T follicular helper cell (primary cell): ENCODE measurements around the gene ZDHHC1.
"Not testable (repeated sequence)": the region's sequence is repeated elsewhere in the genome, so short reads cannot be mapped to it uniquely, and the experiment has no call there.

Source experiments
- DNase-seq: peaks from one replicate; pipeline ENCODE4 v3.0.0-alpha.2; 2020; ENCODE audit warnings: low read depth

Gene ZDHHC1

DNA sequence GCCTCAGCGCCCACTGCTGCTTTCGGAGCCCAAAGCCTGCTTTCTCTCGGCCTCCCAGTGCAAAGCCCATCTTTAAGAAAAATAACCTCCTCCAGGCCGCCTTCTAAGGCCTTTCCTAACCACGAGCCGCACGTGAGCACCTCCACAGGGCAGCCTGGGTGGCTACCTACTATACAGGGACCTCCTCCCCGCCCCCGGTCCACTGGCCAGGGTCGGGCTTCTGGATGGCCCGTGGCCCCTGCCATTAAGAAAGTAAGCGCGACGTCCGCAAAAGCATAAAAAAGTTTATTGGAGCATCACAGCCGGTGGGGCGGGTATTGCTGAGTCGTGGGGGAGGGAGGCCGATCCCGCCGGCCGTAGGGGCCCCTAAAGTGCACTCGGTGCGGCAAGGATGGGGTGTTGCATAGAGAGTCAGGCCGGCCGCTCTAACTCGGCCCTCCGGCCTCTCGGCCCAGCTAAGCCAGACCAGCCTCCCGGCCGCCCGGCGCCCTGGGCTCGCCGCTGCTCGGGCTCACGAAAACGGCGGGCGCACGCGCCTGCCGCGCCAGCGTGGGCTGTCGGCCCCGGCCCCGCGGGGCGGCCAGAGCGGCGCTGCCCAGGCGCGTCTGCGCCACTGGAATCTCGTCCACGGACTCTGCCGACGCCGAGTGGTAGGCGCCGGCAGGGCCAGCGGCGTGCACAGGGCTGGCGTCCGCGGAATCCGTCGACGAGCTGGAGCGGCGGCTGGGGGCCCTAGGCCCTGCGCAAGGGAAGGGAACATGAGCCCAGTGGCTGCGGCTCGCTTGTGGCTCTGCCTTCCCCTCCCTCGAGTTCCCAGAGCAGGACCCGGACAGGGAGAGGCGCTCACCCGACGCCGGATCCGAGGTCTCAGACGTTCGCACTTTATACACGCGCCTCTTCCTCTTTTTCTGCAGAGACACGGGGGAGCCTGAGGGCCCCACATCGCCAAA, 21.8 kb downstream of the ZDHHC1 start:
- no peak for DNase-seq

DNA sequence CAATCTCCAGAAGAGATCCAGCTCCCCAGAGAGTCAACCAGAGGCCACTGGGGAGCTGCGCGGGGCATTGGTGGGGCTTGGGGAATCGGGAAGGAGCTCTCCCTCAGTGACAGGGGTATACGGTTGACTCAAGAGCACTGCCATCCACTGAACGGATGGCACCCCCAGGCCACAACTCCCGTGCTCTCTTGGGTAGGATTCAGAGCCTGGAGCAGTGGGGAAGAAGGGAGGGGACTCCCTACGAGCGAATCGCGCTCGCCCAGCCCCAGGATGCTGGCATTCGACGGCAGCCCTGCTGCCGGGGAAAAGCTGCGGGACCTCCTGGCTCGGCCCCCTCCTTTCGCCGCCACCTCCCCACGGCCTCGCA, 22.5 kb downstream of the ZDHHC1 start:
- DNase-seq, result no peak

DNA sequence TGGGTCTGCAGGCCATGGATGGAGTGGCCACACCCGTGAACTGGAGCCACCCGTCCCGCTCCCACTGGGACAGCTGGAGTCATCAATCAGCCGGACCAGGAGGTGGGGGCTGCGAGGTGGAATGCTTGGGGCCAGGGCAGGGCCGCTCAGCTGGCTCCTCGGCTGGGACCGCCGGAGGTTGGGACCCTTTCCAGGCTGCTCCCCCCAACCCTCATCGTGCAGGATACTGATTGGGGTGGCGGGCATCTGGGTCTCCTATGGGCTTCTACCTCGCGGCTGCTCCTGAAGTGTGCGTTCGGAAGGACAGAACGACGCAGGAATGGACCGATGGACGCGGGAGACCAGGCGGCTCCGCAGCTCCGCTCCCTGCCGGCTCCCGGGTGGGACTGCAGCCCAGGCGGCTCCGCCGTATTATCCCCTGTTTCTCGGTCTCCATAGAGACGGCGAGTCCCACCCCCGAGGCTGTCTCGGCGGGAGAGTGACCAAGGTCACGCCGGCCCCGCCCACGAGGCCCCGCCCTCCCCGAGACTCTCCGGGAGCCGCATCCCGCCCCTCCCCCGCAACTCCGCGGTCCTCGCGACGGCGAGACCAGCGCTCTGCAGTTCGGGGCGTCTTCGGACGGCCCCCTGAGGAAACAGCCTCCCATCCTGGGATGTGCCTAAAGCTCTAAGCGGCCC, 23.0 kb downstream of the ZDHHC1 start, which contains the start of gene TPPP3:
Gene TPPP3, minus strand, starts transcription at position 388 of the 677 bp plus-strand sequence. CDS start 2,387 bp downstream, outside the sequence.
- no peak for DNase-seq

GRCh38 chr16:67392301-67393059, 23.8 kb downstream of the ZDHHC1 start:
- no peak for DNase-seq

DNA sequence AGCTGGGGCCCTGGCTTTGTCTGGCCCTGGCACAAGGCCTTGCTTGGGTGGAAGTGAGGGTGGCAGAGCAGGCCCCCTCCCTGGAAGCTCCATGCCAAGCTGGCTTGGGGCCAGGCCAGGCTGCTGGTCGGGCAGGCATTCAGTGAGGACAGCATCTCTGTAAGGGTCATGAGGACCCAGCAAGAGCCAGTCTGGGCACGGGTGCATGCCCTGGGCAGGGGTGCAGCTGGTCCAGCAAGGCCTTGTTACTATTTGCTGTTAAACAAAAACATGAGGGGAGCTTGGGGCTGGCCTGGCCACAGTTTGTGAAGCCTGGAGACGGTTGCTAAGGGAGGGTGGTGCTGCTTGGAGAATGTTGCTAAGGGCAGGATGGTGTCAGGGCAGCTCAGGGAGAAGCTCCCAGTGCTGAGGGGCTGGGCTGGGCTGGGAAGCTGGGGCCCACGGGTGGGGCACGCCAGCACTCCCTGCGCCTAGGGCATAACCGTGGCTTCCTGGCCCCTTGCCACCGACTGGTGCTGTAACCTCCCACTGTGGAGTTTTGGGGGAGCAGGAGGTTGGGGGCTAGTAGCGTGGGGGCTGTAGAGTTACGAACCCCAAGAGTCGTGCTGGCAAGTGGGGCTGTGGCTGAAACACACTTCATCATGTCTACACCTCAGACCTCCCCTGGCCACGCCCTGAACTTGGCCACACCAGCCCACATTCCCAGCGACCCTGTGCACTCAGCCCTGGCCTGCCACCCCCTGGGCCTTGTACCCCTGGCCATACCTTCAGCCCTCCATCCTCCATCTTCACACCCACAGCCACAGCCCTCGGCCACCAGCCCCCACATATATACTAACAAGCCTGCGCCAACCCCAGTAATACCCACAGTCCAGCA, 24.6 kb downstream of the ZDHHC1 start:
- DNase-seq, result no peak

- DNase-seq, result no peak
Measured at GRCh38 chr16:67390816-67391423, 25.4 kb downstream of the ZDHHC1 start.

DNA sequence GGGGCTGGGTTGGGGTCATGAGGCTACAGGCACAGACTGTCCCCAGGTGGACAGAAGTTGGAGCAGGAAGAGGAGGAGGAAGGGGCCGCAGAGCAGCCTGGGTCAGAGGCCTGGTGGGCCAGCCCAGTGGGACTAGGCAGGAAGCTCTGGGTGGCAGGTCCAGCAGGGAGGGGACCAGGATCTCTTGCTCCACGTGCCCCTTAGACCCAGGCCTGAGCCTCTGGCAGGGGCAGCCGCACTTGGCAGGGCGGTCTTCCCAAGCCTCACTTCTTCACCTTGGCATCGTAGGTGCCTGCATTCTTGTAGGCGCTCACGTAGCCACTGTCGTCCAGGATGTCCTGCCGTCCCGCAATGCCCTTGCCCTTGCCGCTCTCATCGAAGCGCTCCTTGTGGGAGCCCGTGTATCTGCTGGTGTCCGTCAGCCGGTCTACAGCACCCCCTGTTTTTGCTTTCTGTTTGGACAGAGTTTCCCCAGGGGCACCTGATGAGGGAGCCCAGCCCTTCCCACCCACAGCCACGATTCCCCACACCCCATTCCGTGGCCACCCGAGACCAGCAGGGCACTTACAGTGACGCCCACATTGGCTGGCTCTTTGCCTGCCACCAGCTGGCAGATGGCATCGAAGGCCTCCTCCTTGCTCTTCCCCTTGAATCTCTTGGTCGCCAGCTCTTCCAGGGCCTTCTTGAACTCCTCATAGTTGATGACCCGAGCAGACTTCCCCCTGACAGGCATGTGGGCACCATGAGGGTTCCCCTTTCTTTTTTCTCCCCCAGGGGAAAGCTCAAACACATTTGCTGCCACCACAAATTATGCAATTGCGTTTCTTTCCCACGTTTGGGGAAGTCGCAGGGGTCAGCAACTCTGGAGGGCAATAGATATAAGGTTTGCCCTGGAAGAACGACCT, 26.1 kb downstream of the ZDHHC1 start:
- no peak for DNase-seq

DNA sequence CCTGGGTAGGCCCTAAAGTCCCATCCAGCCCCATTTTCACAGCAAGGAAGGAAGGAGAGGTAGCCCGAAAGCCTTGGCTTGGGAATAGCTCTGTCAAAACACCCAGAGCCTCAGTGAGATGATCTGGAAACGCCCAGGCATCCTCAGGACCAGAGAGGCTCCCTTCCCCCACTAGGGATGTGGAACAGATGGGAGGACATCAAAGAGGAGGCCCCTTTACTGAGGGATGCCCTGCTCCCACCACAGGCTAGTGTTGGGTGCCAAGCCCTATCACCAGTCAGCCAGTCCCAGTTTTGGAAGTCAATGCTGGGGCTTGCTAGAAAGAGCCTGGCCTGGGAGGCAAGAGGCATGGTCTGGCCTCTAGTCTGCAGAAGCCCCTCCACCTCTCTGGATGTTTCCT, 27.7 kb downstream of the ZDHHC1 start:
- no peak for DNase-seq

GRCh38 chr16:67388191-67388590, 28.1 kb downstream of the ZDHHC1 start:
- no peak for DNase-seq

- DNase-seq, result no peak
Measured at GRCh38 chr16:67387479-67388079, 28.7 kb downstream of the ZDHHC1 start.

- no peak for DNase-seq
Measured at GRCh38 chr16:67386861-67387455, 29.3 kb downstream of the ZDHHC1 start.

DNA sequence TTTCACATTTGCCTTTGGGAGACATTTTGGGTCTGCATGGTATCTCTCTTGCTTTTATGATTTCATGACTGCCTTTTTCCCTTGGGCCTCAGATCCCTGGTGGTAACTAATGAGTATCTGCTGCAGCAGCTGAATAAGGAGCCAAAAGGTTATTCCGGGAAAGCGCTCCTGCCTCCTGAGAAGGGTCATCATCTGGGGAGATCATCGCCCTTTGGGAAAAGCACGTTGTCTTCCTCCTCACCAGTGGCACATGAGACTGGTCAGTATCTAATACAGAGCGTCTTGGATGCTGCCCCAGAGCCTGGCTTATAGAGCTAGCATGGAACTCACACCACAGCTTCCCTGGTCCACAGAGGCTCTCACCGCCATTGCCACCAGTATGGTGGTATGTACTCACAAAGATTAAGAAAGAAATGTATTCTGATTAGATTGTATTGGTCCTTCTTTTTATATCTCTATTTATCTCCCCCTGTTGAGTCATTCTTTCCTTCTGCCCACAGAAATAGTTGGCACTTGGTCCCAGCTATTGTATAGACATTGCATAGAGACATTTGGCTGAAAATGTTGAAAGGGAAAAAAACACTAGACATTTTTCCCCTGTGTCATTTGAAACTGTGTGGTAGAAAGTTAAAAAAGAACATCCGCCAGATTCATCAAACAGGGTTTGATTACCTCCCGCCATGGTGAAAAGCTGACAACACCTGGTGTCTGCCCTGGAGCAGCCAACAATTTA, 31.3 kb downstream of the ZDHHC1 start:
- no peak for DNase-seq

- DNase-seq, result no peak
Measured at GRCh38 chr16:67383284-67383683, 33.0 kb downstream of the ZDHHC1 start.

DNA sequence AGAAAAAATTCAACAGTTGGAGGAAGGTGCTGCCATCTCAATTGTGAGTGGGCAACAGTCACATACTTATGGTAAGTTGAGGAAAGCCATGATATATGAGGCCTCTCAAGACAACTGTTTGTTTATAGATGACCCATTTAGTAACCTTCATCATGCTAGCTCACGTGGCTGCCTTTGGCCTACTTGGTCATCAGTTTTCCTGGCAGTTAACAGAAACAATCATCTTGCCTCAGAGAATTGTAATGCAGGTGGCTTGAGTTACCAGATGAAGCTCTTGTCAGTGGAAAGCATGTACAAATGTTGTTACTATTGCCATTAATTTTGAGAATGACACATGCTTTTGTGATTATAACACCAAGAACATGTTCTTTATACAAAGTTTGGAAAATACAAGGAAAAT, 37.6 kb downstream of the ZDHHC1 start:
- no peak for DNase-seq

DNA sequence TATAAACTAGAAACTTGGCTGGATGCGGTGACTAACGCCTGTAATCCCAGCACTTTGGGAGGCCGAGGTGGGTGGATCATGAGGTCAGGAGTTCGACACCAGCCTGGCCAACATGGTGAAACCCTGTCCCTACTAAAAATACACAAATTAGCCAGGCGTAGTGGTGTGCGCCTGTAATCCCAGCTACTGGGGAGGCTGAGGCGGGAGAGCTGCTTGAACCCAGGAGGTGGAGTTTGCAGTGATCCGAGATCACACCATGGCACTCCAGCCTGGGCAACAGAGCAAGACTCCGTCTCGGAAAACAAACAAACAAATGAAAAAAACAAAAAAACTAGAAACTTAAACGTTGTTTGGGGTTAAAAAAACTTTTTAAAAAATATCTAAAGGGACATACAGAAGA, 40.3 kb downstream of the ZDHHC1 start:
- not testable (repeated sequence) for DNase-seq

- DNase-seq, result no peak
Measured at GRCh38 chr16:67372664-67373063, 43.6 kb downstream of the ZDHHC1 start.

- DNase-seq, result no peak
Measured at GRCh38 chr16:67370661-67371060, 45.6 kb downstream of the ZDHHC1 start.

- DNase-seq, result no peak
Measured at GRCh38 chr16:67364600-67365235, 51.6 kb downstream of the ZDHHC1 start.
